GM20431 (cell line): Measurements from ENCODE around the gene TNP2.
"Not testable (repeated sequence)": the region's sequence is repeated elsewhere in the genome, so short reads cannot be mapped to it uniquely, and the experiment has no call there.

Experiments
- in situ Hi-C: fragments of 300-500 bp; cut with MseI, MboI; formaldehyde crosslinking; loops from one replicate; pipeline ENCODE4 v1.15.0; 2020; ENCODE audit warnings: low sequenced_read_pairs; ENCODE audit not compliant: unreplicated experiment

TNP2 gene

DNA sequence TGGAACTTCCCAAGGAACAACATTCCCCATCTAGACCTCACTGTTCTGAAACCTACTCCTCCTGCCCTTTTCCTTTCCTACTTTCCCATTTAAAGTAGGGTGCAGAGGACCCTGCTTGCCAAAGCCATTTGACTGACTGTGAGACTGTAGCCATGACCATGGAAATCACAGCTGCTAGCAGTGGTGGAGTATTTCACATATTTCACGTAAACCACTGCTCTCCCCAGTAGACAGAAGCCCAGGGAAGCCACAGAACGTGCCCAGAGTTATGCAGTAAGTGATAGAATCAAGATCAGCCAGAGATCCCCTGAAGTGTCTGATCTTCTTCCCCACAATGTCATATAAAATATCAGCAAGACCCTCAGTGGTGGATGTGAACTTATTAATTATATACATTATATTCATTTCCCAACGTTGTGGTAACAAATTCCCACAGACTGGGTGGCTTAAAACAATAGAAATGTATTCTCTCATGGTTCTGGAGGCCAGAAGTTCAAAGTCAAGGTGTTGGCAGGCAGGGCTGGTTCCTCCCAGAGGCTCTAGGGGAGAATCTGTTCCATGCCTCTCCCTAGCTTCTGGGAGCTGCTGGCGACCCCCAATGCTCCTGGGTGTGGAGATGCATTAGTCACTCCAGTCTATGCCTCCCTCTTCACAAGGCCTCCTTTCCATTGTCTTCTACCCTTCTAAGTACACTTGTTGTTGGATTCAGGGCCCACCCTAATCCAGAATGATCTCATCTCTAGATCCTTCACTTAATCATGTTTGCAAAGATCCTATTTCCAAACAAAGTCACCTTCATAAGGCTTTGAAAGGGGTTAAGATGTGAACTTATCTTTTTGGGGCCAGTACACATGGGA lies 32.7 kb upstream of the TNP2 start:
- in situ Hi-C loops = no loop called here

- in situ Hi-C loops = no loop called here
These were observed 31.4 kb upstream of the TNP2 start for GRCh38 chr16:11300560-11300892.

DNA sequence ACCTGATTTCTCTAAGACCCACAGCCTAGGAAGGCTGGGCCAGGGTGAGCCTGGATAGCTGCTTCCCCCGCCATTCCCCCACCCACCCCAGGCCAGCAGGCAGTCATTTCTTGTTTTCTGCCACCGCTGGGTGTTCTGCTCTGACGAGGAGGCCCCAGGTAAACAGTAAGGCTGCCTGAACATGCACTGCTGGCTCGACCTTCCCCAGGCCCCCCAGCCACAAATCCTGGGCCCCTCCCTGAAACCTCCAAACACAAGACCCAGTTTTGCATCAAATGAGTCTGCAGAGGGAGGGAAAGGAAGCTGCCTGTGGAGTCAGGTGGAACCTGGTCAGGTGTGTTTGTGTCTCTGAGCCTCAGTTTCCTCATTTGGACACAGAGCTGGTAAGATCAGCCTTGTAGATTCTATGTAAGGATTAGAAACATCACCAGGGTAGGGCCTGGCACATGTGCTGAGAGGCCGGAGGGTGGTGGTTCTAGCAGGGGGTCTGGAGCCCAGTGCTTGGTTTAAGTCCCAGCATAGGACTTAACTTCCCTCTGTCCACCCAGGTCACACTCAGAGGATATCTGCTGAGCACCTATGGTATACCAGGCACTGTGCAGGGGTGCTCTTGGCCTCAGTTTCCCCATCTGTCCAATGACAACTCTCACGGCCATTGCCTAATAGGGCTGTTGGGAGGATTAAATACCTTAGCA lies 30.9 kb upstream of the TNP2 start:
- in situ Hi-C loops = no loop called here

DNA sequence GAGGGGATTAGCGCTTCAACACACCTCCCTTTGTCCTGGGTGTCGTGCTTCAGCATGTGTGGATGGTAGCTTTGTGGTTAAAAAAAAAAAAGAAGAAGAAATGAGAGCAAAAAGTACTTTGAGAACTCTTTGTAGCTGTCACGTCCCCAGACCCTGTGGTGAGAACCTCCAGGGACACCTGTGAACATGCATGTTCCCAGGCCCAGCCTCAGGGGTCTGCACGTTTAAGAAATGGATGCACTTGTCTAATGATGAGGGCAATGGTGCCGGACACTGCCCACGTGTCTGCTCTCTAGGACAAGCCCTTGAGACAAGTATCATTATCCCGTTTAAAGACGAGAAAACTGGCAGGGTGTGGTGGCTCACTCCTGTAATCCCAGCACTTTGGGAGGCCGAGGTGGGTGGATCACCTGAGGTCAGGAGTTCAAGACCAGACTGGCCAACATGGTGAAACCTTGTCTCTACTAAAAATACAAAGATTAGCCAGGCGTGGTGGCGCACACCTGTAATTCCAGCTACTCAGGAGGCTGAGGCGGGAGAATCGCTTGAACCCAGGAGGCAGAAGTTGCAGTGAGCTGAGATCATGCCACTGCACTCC lies 29.9 kb upstream of the TNP2 start:
- in situ Hi-C loops = not testable (repeated sequence)

GRCh38 chr16:11298143-11298900 lies 29.2 kb upstream of the TNP2 start:
- in situ Hi-C loops = no loop called here

GRCh38 chr16:11297492-11298142 lies 28.5 kb upstream of the TNP2 start:
- in situ Hi-C loops = no loop called here

DNA sequence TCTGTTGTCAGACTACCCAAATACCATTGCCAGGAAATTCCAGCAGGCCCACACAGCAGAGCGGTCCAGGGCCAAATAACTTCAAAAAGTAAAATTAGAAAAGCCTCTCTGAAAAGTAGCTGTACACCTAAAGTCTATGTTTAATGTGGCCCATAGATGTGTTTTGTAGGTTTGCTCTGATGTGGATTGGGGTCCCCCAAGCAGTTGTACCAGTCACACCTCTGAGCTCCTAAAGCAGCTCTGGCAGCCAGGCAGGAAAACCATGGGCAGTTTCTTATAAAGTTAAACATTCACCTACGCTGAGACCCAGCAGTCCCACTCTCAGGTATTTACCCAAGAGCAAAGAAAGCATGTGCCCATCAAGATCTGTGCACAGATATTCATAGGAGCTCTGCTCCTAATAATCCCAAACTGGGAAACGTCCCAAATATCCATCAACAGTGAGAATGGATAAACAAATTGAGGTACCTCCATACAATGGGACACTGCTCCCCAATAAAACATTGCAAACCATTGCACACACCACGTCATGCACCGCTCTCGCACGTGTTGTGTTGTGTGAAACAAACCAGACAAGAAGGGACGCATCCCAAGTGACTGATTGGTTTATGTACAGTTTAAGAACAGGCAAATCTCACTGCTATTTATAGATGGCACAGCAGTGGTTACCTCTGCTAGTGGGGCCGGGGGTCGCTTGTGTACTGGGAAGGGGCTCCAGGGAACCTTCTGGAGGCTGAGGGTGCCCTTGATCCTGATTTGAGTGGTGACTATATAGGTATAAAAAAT lies 27.8 kb upstream of the TNP2 start:
- in situ Hi-C loops = no loop called here

GRCh38 chr16:11296351-11296705 lies 27.2 kb upstream of the TNP2 start:
- in situ Hi-C loops = no loop called here

DNA sequence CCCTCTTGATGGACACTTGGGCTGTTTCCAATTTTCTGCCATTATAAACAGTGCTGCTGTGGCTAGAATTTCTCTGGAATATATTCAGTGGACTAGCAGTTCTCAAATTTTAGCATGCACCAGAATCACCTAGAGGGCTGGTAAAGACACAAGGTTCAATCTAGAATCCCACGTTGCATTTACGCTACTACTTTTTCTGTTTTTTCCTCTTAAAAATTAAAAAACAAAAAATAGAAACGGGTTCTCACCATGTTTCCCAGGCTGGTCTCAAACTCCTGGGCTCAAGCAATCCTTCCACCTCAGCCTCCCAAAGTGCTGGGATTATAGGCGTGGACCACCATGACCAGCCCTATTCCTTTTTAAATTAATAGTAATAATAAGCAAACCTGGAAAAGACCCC lies 26.5 kb upstream of the TNP2 start:
- in situ Hi-C loops = no loop called here

DNA sequence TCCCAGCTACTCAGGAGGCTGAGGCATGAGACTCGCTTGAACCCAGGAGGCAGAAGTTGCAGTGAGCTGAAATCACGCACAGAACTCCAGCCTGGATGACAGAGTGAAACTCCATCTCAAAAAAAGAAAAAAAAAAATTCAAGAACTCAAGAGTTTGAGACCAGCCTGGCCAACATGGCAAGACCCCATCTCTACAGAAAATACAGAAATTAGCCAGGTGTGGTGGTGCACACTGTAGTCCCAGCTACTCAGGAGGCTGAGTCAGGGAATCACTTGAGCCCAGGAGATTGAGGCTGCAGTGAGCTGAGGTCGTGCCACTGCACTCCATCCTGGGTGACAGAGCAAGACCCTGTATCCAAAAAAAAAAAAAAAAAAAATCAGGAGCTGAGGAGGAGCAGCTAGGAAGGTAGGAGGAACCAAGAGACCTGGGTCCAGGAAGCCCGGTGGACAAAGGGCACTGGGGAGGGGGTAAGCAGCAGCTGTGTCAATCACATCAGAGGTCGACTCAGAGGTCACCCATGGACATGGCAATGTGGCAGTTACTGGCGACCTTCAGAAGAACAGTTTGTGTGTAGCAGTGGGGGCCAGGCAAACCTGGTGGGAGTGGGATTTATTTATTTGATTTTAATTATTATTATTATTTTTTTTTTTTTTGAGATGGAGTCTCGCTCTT lies 23.1 kb upstream of the TNP2 start:
- in situ Hi-C loops = no loop called here

GRCh38 chr16:11291091-11291703 lies 22.1 kb upstream of the TNP2 start:
- in situ Hi-C loops = no loop called here

- in situ Hi-C loops = no loop called here
These were observed 21.2 kb upstream of the TNP2 start for GRCh38 chr16:11290102-11290893.

DNA sequence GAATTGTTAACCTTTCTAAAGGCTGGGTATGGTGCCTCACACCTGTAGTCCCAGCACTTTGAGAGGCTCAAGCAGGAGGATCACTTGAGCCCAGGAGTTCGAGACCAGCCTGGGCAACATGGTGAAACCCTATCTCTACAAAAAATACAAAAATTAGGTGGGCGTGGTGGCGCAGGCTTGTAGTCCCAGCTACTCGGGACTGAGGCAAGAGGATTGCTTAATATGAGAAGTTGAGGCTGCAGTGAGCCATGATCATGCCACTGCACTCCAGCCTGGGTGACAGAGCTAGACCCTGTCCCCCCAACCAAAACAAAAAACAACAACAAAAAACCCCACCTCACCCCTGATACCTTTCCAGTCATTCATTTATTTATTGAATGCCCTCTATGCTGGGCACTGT lies 20.6 kb upstream of the TNP2 start:
- in situ Hi-C loops = not testable (repeated sequence)

DNA sequence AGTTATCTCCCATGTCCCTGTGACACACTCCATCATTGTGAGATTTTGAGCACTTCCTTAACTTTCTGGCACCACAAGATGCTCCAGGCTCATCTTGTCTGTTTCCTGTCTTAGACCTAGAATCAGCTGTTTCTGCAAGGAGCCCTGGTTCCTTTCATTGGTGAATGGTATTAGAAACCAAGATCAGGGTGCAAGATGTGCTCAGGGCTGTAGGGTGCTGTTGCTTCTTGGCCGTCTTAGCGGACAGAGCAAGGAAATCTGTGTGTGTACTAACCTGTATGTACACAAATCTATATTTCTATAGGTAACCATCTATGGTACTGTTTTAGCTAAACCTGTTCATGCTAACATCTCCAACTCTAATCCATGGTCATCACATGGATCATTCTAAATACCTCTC lies 20.1 kb upstream of the TNP2 start:
- in situ Hi-C loops = no loop called here

DNA sequence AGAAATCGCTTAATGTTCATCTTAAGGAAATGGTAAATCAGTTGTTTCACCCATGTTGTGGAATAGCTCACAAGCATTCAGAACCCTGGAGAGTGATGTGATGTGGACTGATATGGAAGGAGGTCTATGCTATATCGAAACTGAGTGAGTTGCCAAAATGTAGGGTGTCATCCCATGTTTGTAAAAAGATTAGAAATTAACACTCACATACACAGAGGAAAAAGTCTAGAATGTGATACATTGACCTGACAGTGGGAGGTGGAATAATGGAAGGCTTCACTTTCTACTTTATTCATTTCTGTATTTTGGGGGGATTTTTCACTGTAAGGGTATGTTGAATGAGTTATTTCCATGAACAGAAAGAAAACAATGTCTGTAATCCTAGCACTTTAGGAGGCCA lies 16.7 kb upstream of the TNP2 start:
- in situ Hi-C loops = no loop called here

GRCh38 chr16:11283820-11284248 lies 14.7 kb upstream of the TNP2 start:
- in situ Hi-C loops = no loop called here

DNA sequence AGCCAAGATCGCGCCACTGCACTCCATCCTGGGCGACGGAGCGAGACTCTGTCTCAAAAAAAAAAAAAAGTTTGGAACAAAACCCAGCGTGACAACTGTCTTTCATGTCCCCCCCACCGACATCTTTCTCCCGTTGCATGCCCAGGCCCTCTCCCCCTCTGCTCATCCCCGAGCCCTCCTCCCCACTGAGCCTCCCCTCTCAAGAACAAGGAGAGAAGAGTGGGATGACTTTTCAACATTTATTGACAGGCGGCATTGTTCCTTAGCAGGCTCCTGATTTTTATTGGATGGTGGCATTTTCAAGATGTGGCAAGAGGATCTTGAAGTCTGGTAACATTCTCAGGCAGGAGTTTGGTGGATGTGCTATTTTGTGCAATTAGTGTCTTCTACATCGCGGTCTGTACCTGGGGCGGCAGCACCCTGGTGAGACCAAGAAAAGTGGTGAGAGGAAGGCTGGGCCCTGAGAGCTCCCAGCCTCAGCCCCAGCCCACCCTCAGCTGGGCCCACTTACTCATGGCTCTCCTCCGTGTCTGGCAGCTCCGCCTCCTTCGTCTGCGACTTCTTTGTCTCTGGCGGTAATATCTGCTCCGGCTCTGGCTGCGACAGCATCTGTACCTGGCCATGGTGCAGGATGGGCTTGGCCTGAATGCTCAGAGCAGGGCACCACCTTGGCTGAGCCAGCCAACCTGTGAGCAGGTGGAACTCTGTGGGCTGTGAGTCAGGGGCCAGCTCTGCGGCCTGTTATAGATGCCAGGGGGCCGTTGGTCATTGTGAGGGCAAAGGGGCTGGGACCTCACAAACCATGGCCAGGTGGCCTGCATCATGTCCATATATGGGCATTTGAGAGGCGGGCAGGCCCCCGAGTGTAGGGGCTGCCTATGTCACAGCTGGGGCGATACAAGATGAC lies 11.7 kb upstream of the TNP2 start, which contains the start of gene PRM1:
PRM1 (minus strand) TSS at position 715 of the 907 bp plus-strand sequence; CDS start at position 623, 92 bp downstream.
- in situ Hi-C loops = no loop called here
